ENCODE data around the gene RPUSD3. TPM values are rescaled to one million over a fixed set of nuclear protein-coding genes. Genes with fewer than 3 reads are reported as not detected.

RPUSD3 gene
- total and polyA plus RNA-seq, 9 of the 15 experiments (the other 6 are each of a cell fraction or from before 2014, with no cell fraction given): 13.8 to 99.0 (median 59.3) TPM

- no peak for TF ChIP-seq TCF7L2 (IDR thresholded peaks at IDR 0.05; ENCODE audit: low read depth, low read length)
- TF ChIP-seq ZNF232 (CRISPR knock-in tag; IDR thresholded peaks at IDR 0.05): no peak
- TF ChIP-seq, protein P1, sequence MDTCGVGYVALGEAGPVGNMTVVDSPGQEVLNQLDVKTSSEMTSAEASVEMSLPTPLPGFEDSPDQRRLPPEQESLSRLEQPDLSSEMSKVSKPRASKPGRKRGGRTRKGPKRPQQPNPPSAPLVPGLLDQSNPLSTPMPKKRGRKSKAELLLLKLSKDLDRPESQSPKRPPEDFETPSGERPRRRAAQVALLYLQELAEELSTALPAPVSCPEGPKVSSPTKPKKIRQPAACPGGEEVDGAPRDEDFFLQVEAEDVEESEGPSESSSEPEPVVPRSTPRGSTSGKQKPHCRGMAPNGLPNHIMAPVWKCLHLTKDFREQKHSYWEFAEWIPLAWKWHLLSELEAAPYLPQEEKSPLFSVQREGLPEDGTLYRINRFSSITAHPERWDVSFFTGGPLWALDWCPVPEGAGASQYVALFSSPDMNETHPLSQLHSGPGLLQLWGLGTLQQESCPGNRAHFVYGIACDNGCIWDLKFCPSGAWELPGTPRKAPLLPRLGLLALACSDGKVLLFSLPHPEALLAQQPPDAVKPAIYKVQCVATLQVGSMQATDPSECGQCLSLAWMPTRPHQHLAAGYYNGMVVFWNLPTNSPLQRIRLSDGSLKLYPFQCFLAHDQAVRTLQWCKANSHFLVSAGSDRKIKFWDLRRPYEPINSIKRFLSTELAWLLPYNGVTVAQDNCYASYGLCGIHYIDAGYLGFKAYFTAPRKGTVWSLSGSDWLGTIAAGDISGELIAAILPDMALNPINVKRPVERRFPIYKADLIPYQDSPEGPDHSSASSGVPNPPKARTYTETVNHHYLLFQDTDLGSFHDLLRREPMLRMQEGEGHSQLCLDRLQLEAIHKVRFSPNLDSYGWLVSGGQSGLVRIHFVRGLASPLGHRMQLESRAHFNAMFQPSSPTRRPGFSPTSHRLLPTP (IDR thresholded peaks at IDR 0.05; ENCODE audit: borderline replicate concordance, extremely low read depth, insufficient read length): no peak
- TF ChIP-seq TGIF2 (CRISPR knock-in tag; IDR thresholded peaks at IDR 0.05): no peak
- no peak for TF ChIP-seq ZNF695 (CRISPR knock-in tag; IDR thresholded peaks at IDR 0.05)
- TF ChIP-seq ETS2 (tag; IDR thresholded peaks at IDR 0.05; ENCODE audit: borderline replicate concordance, poor library complexity, severe bottlenecking): no peak
- TF ChIP-seq, protein P2, sequence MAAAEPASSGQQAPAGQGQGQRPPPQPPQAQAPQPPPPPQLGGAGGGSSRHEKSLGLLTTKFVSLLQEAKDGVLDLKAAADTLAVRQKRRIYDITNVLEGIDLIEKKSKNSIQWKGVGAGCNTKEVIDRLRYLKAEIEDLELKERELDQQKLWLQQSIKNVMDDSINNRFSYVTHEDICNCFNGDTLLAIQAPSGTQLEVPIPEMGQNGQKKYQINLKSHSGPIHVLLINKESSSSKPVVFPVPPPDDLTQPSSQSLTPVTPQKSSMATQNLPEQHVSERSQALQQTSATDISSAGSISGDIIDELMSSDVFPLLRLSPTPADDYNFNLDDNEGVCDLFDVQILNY (CRISPR knock-in tag; IDR thresholded peaks at IDR 0.05): 0 out of 2 replicates have a peak, but pooled peaks have one; percentile 38
- TF ChIP-seq ZNF197 (CRISPR knock-in tag; IDR thresholded peaks at IDR 0.05; ENCODE audit: low read depth): no peak
- no peak for TF ChIP-seq ZNF778 (CRISPR knock-in tag; IDR thresholded peaks at IDR 0.05)
- no peak for TF ChIP-seq MYBL2 (IDR thresholded peaks at IDR 0.05; ENCODE audit: low read depth)
- no peak for TF ChIP-seq MYBL2 (CRISPR knock-in tag; IDR thresholded peaks at IDR 0.05; ENCODE audit: borderline replicate concordance)
- TF ChIP-seq GATAD2A (IDR thresholded peaks at IDR 0.05): no peak; the same call in 1 of the 2 replicates
- TF ChIP-seq, protein P3, sequence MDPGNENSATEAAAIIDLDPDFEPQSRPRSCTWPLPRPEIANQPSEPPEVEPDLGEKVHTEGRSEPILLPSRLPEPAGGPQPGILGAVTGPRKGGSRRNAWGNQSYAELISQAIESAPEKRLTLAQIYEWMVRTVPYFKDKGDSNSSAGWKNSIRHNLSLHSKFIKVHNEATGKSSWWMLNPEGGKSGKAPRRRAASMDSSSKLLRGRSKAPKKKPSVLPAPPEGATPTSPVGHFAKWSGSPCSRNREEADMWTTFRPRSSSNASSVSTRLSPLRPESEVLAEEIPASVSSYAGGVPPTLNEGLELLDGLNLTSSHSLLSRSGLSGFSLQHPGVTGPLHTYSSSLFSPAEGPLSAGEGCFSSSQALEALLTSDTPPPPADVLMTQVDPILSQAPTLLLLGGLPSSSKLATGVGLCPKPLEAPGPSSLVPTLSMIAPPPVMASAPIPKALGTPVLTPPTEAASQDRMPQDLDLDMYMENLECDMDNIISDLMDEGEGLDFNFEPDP (CRISPR knock-in tag; IDR thresholded peaks at IDR 0.05): no peak
- no peak for TF ChIP-seq E2F4 (CRISPR knock-in tag; IDR thresholded peaks at IDR 0.05; ENCODE audit: low read depth)
- no peak for TF ChIP-seq ELF1 (tag; IDR thresholded peaks at IDR 0.05)
- no peak for TF ChIP-seq XRCC4 (IDR thresholded peaks at IDR 0.05; ENCODE audit: extremely low read depth, insufficient read depth, insufficient read length)
- TF ChIP-seq ZBTB26 (CRISPR knock-in tag; IDR thresholded peaks at IDR 0.05): no peak
- no peak for TF ChIP-seq PURB (CRISPR knock-in tag; IDR thresholded peaks at IDR 0.05; ENCODE audit: low read depth)
- TF ChIP-seq CCNT2 (IDR thresholded peaks at IDR 0.05; ENCODE audit: borderline replicate concordance, extremely low read depth, insufficient read length, low read depth, low read length): peak; percentile 88
- TF ChIP-seq ZNF77 (CRISPR knock-in tag; IDR thresholded peaks at IDR 0.05): no peak
- no peak for TF ChIP-seq RBM22 (IDR thresholded peaks at IDR 0.05; ENCODE audit: low read depth, low read length, poor library complexity, severe bottlenecking)
Measured at GRCh38 chr3:9862391-9863057, 18.7 kb upstream of the RPUSD3 start (continued).

Data from K562 (cell line).